HL-60 (cell line): ENCODE measurements around the gene ARRB1.

Source experiments
- DNase-seq, 2 experiments: peaks; one replicate each; pipeline ENCODE4 v3.0.0-alpha.2; 2010 to 2020; ENCODE audit warnings: low read depth in 1 of 2, low spot score in 1 of 2
- H3K27ac ChIP-seq: fragments of 250-450 bp; sonication (Bioruptor Pico); replicated peaks from 2 replicates; pipeline ENCODE4 v1.5.1; 2020; ENCODE audit warnings: mild to moderate bottlenecking, moderate library complexity
- H3K27me3 ChIP-seq: fragments of 250-450 bp; sonication (Bioruptor Pico); 2 replicates; pipeline ENCODE4 v1.5.1; 2021; ENCODE audit warnings: mild to moderate bottlenecking, moderate library complexity; ENCODE audit not compliant: insufficient read depth, poor library complexity, severe bottlenecking
- H3K4me3 ChIP-seq: replicated peaks from 2 replicates; pipeline ENCODE4 v1.5.1; 2011; ENCODE audit warnings: mild to moderate bottlenecking, control low read depth, low read length; ENCODE audit not compliant: insufficient read depth
- GABPA ChIP-seq: IDR thresholded peaks from 2 replicates; pipeline ENCODE4 v1.6.1; 2012; ENCODE audit warnings: low read depth
- POLR2AphosphoS5 ChIP-seq: IDR thresholded peaks from 2 replicates; pipeline ENCODE4 v1.6.1; 2012; ENCODE audit warnings: low read depth
- SPI1 ChIP-seq: IDR thresholded peaks from 2 replicates; pipeline ENCODE4 v1.6.1; 2012; ENCODE audit warnings: low read depth, mild to moderate bottlenecking, borderline replicate concordance
- TF ChIP-seq, protein P1 (sequence below): IDR thresholded peaks from 2 replicates; pipeline ENCODE4 v1.6.1; 2012; ENCODE audit warnings: low read depth; ENCODE audit not compliant: insufficient replicate concordance
- TF ChIP-seq, protein P2 (sequence below): IDR thresholded peaks from one replicate; pipeline ENCODE4 v1.5.1; 2011; ENCODE audit warnings: low read length, control low read depth, inconsistent platforms; ENCODE audit not compliant: insufficient read depth

Gene ARRB1

GRCh38 chr11:75223954-75224643 is 127.4 kb downstream of the ARRB1 start:
- Histone ChIP-seq H3K27ac (no peak overlapping the region), H3K27me3 (no peaks in the 10 kb centered on the region), H3K4me3 (no peak overlapping the region)
- no peak for TF ChIP-seq SPI1
- TF ChIP-seq, protein P1, sequence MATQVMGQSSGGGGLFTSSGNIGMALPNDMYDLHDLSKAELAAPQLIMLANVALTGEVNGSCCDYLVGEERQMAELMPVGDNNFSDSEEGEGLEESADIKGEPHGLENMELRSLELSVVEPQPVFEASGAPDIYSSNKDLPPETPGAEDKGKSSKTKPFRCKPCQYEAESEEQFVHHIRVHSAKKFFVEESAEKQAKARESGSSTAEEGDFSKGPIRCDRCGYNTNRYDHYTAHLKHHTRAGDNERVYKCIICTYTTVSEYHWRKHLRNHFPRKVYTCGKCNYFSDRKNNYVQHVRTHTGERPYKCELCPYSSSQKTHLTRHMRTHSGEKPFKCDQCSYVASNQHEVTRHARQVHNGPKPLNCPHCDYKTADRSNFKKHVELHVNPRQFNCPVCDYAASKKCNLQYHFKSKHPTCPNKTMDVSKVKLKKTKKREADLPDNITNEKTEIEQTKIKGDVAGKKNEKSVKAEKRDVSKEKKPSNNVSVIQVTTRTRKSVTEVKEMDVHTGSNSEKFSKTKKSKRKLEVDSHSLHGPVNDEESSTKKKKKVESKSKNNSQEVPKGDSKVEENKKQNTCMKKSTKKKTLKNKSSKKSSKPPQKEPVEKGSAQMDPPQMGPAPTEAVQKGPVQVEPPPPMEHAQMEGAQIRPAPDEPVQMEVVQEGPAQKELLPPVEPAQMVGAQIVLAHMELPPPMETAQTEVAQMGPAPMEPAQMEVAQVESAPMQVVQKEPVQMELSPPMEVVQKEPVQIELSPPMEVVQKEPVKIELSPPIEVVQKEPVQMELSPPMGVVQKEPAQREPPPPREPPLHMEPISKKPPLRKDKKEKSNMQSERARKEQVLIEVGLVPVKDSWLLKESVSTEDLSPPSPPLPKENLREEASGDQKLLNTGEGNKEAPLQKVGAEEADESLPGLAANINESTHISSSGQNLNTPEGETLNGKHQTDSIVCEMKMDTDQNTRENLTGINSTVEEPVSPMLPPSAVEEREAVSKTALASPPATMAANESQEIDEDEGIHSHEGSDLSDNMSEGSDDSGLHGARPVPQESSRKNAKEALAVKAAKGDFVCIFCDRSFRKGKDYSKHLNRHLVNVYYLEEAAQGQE = no peak
- no peak for DNase-seq

- Histone ChIP-seq H3K27me3 (no peaks in the 10 kb centered on the region), H3K27ac (no peak overlapping the region), H3K4me3 (no peak overlapping the region)
- TF ChIP-seq GABPA (no peak), POLR2AphosphoS5 (no peak), SPI1 (no peak)
- TF ChIP-seq, protein P1 = no peak
- TF ChIP-seq, protein P2, sequence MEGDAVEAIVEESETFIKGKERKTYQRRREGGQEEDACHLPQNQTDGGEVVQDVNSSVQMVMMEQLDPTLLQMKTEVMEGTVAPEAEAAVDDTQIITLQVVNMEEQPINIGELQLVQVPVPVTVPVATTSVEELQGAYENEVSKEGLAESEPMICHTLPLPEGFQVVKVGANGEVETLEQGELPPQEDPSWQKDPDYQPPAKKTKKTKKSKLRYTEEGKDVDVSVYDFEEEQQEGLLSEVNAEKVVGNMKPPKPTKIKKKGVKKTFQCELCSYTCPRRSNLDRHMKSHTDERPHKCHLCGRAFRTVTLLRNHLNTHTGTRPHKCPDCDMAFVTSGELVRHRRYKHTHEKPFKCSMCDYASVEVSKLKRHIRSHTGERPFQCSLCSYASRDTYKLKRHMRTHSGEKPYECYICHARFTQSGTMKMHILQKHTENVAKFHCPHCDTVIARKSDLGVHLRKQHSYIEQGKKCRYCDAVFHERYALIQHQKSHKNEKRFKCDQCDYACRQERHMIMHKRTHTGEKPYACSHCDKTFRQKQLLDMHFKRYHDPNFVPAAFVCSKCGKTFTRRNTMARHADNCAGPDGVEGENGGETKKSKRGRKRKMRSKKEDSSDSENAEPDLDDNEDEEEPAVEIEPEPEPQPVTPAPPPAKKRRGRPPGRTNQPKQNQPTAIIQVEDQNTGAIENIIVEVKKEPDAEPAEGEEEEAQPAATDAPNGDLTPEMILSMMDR = no peak
- DNase-seq = no peak
Observed at GRCh38 chr11:75219869-75220268, 131.6 kb downstream of the ARRB1 start.

- no peak for DNase-seq
- no peaks in the 10 kb centered on the region for H3K27me3 ChIP-seq
- no peak overlapping the region for H3K4me3 ChIP-seq
- H3K27ac ChIP-seq = no peak overlapping the region
- no peak for TF ChIP-seq GABPA
- TF ChIP-seq SPI1 = no peak
- TF ChIP-seq, protein P2 = no peak
- no peak for TF ChIP-seq POLR2AphosphoS5
- TF ChIP-seq, protein P1 = no peak
Observed at GRCh38 chr11:75214843-75215242, 136.6 kb downstream of the ARRB1 start.
